H1 (cell line): ENCODE results near the gene SPATA6L. TPM values are rescaled to one million over a fixed set of nuclear protein-coding genes. Genes with fewer than 3 reads are reported as not detected.
A peak's percentile ranks its signal among the peaks of the same experiment; 100 is the strongest.

ENCODE experiments used
- CTCF ChIA-PET: fragments of 300-600 bp; sonication (Branson Sonifier 250); formaldehyde crosslinking; loops from one replicate; lab custom pipeline; 2021; ENCODE audit not compliant: partially characterized antibody; lab: Charles Lee
- POLR2A ChIA-PET: fragments of 300-600 bp; sonication (Branson Sonifier 250); formaldehyde crosslinking; loops from one replicate; lab custom pipeline; 2021; ENCODE audit warnings: inconsistent platforms; ENCODE audit not compliant: partially characterized antibody; lab: Charles Lee
- DNase-seq, 2 experiments: peaks; one replicate each; pipeline versions ENCODE4 v3.0.0 to v3.0.0-alpha.2; 2010 to 2022; ENCODE audit warnings: low spot score in 2 of 2, low read depth in 1 of 2, mixed read lengths in 1 of 2
- FAIRE-seq: peaks from 2 replicates; lab custom pipeline; 2011; peaks lifted over from hg19 to GRCh38; lab: Jason Lieb, UNC
- H2AFZ ChIP-seq: 2 replicates; pipeline ENCODE4 v1.8.1; 2012; ENCODE audit warnings: low read length, inconsistent platforms
- H2AK5ac ChIP-seq: 2 replicates; pipeline ENCODE4 v1.6.1; 2013; ENCODE audit warnings: low read depth, low read length
- H2BK120ac ChIP-seq: replicated peaks from 2 replicates; pipeline ENCODE3; 2013; ENCODE audit warnings: low read depth, low read length, inconsistent platforms
- H2BK12ac ChIP-seq: 2 replicates; pipeline ENCODE4 v1.6.1; 2013; ENCODE audit warnings: low read depth, low read length
- H2BK15ac ChIP-seq: 2 replicates; pipeline ENCODE4 v1.6.1; 2013; ENCODE audit warnings: low read length
- H2BK20ac ChIP-seq: 2 replicates; pipeline ENCODE4 v1.6.1; 2013; ENCODE audit warnings: low read length
- H2BK5ac ChIP-seq: 2 replicates; pipeline ENCODE4 v1.6.1; 2013; ENCODE audit warnings: low read depth, low read length
- H3K14ac ChIP-seq: 2 replicates; pipeline ENCODE4 v1.6.1; 2013; ENCODE audit warnings: inconsistent platforms; ENCODE audit not compliant: insufficient read length
- H3K18ac ChIP-seq: 2 replicates; pipeline ENCODE4 v1.6.1; 2013; ENCODE audit warnings: low read length; ENCODE audit errors: extremely low read depth
- H3K23ac ChIP-seq: 2 replicates; pipeline ENCODE4 v1.6.1; 2013; ENCODE audit warnings: inconsistent platforms; ENCODE audit not compliant: insufficient read length
- H3K23me2 ChIP-seq: 2 replicates; pipeline ENCODE4 v1.6.1; 2013; ENCODE audit warnings: low read depth, low read length
- H3K27ac ChIP-seq: 2 replicates; pipeline ENCODE4 v1.6.1; 2011; ENCODE audit warnings: low read depth, low read length, inconsistent platforms
- H3K27me3 ChIP-seq, 4 experiments: replicated peaks in 1 of 4; 1 replicate in 1 of 4; 2 replicates in 3 of 4; pipeline versions ENCODE4 v1.6.1 to v1.8.1; 2011 to 2013; ENCODE audit warnings: low read length in 3 of 4, mild to moderate bottlenecking in 3 of 4, inconsistent platforms in 2 of 4, mixed read lengths in 2 of 4, moderate library complexity in 1 of 4; ENCODE audit not compliant: control insufficient read depth in 3 of 4, insufficient read depth in 3 of 4; ENCODE audit errors: extremely low read depth in 1 of 4
- H3K36me3 ChIP-seq, 4 experiments: 2 replicates each; pipeline versions ENCODE4 v1.6.1 to v1.8.1; 2011 to 2013; ENCODE audit warnings: mild to moderate bottlenecking in 4 of 4, low read length in 3 of 4, moderate library complexity in 2 of 4, control low read depth in 1 of 4, inconsistent platforms in 1 of 4; ENCODE audit not compliant: insufficient read depth in 4 of 4, control insufficient read depth in 2 of 4
- H3K4ac ChIP-seq: replicated peaks from 2 replicates; pipeline ENCODE3; 2013; ENCODE audit warnings: low read length, low read depth, mixed read lengths, inconsistent platforms; ENCODE audit not compliant: insufficient read length
- H3K4me1 ChIP-seq, 4 experiments: replicated peaks in 1 of 4; 1 replicate in 1 of 4; 2 replicates in 3 of 4; pipeline versions ENCODE4 v1.6.1 to v1.8.1; 2011 to 2013; ENCODE audit warnings: low read length in 3 of 4, inconsistent platforms in 2 of 4, mixed read lengths in 1 of 4; ENCODE audit not compliant: insufficient read depth in 4 of 4, control insufficient read depth in 3 of 4
- H3K4me2 ChIP-seq, 2 experiments: 2 replicates each; pipeline versions ENCODE4 v1.6.1 to v1.8.1; 2011 to 2013; ENCODE audit warnings: low read depth in 2 of 2, low read length in 2 of 2, control low read depth in 1 of 2, inconsistent platforms in 1 of 2, mild to moderate bottlenecking in 1 of 2; ENCODE audit not compliant: insufficient read depth in 1 of 2
- H3K4me3 ChIP-seq, 4 experiments: fragments of 200-600, 300-600 bp in 1 of 4; sonication (generic), shearing (Covaris generic), sonication (Bioruptor Twin) in 1 of 4; 2 replicates each; pipeline versions ENCODE4 v1.5.1 to v1.8.1; 2011 to 2016; ENCODE audit warnings: low read length in 4 of 4, low read depth in 3 of 4, control low read depth in 2 of 4, inconsistent platforms in 2 of 4, mild to moderate bottlenecking in 2 of 4, mixed read lengths in 1 of 4, moderate library complexity in 1 of 4; ENCODE audit not compliant: insufficient read depth in 2 of 4; ENCODE audit errors: extremely low read depth in 1 of 4
- H3K56ac ChIP-seq: replicated peaks from 2 replicates; pipeline ENCODE3; 2013; ENCODE audit warnings: low read depth, mild to moderate bottlenecking, mixed read lengths, low read length, inconsistent platforms; ENCODE audit not compliant: insufficient read length
- H3K79me1 ChIP-seq: 2 replicates; pipeline ENCODE4 v1.6.1; 2013; ENCODE audit warnings: low read depth, low read length, control low read depth
- H3K79me2 ChIP-seq, 2 experiments: 2 replicates each; pipeline versions ENCODE4 v1.6.1 to v1.8.1; 2012 to 2013; ENCODE audit warnings: low read length in 2 of 2, mild to moderate bottlenecking in 2 of 2, inconsistent platforms in 1 of 2; ENCODE audit not compliant: insufficient read depth in 2 of 2, control insufficient read depth in 1 of 2
- H3K9ac ChIP-seq, 4 experiments: replicated peaks in 1 of 4; 1 replicate in 1 of 4; 2 replicates in 3 of 4; pipeline versions ENCODE4 v1.6.1 to v1.8.1; 2011 to 2013; ENCODE audit warnings: low read depth in 3 of 4, low read length in 3 of 4, control low read depth in 2 of 4, mild to moderate bottlenecking in 2 of 4, moderate library complexity in 2 of 4, inconsistent platforms in 1 of 4; ENCODE audit errors: extremely low read depth in 1 of 4
- H3K9me3 ChIP-seq, 2 experiments: 2 replicates each; pipeline versions ENCODE4 v1.6.1 to v1.8.1; 2012 to 2013; ENCODE audit warnings: mild to moderate bottlenecking in 2 of 2, moderate library complexity in 2 of 2, control low read depth in 1 of 2, inconsistent platforms in 1 of 2, low read depth in 1 of 2, low read length in 1 of 2, mixed read lengths in 1 of 2; ENCODE audit not compliant: insufficient read depth in 2 of 2
- H4K20me1 ChIP-seq, 2 experiments: replicated peaks in 1 of 2; 2 replicates each; pipeline versions ENCODE3 to v1.8.1; 2011 to 2013; ENCODE audit warnings: inconsistent platforms in 2 of 2, low read length in 2 of 2, mild to moderate bottlenecking in 1 of 2; ENCODE audit not compliant: insufficient read depth in 2 of 2, control insufficient read depth in 1 of 2
- H4K5ac ChIP-seq: 2 replicates; pipeline ENCODE4 v1.6.1; 2013; ENCODE audit warnings: low read length, low read depth, mixed read lengths, inconsistent platforms; ENCODE audit not compliant: insufficient read length
- H4K8ac ChIP-seq: 2 replicates; pipeline ENCODE4 v1.8.0; 2013; ENCODE audit warnings: mild to moderate bottlenecking, moderate library complexity, low read length, inconsistent platforms; ENCODE audit not compliant: insufficient read depth; ENCODE audit errors: extremely low read depth
- H4K91ac ChIP-seq: replicated peaks from 2 replicates; pipeline ENCODE3; 2013; ENCODE audit warnings: low read length, mixed read lengths, inconsistent platforms; ENCODE audit not compliant: insufficient read length
- CBX8 ChIP-seq: fragments of 300-800, 300-1000 bp; sonication (generic); IDR thresholded peaks from 2 replicates; pipeline ENCODE4 v1.7.1; 2016; ENCODE audit warnings: low read depth, low read length, borderline replicate concordance
- GABPA ChIP-seq: IDR thresholded peaks from 2 replicates; pipeline ENCODE4 v1.6.1; 2011; ENCODE audit warnings: mild to moderate bottlenecking, low read length, moderate library complexity, borderline replicate concordance; ENCODE audit not compliant: insufficient read depth
- HDAC6 ChIP-seq: IDR thresholded peaks from one replicate; pipeline ENCODE4 v1.7.1; 2012; ENCODE audit warnings: low read depth, mild to moderate bottlenecking, inconsistent platforms, low read length, moderate library complexity
- NANOG ChIP-seq: IDR thresholded peaks from 2 replicates; pipeline ENCODE4 v1.6.1; 2011; ENCODE audit warnings: low read length, low read depth, mild to moderate bottlenecking, inconsistent platforms; ENCODE audit not compliant: insufficient read depth, poor library complexity, severe bottlenecking
- POLR2A ChIP-seq, 2 experiments: IDR thresholded peaks; 1 replicate in 1 of 2; 2 replicates in 1 of 2; pipeline ENCODE4 v1.6.1; 2011; ENCODE audit warnings: low read depth in 2 of 2, low read length in 2 of 2, mild to moderate bottlenecking in 2 of 2; ENCODE audit errors: control extremely low read depth in 1 of 2
- POU5F1 ChIP-seq: IDR thresholded peaks from 2 replicates; pipeline ENCODE4 v1.6.1; 2011; ENCODE audit warnings: low read depth, mild to moderate bottlenecking, low read length, moderate library complexity
- RXRA ChIP-seq: IDR thresholded peaks from 2 replicates; pipeline ENCODE4 v1.6.1; 2011; ENCODE audit warnings: low read depth, mild to moderate bottlenecking, low read length, moderate library complexity; ENCODE audit not compliant: insufficient read depth
- SRF ChIP-seq: IDR thresholded peaks from 2 replicates; pipeline ENCODE4 v1.6.1; 2011; ENCODE audit warnings: mild to moderate bottlenecking, low read depth, low read length, moderate library complexity
- SUZ12 ChIP-seq: fragments of 200-600 bp; sonication (generic); IDR thresholded peaks from 2 replicates; pipeline ENCODE4 v1.6.1; 2012; ENCODE audit warnings: mild to moderate bottlenecking, inconsistent platforms, low read length, moderate library complexity, mixed read lengths
- TAF7 ChIP-seq: optimal IDR thresholded peaks from 2 replicates; pipeline ENCODE3; 2011; ENCODE audit warnings: low read depth, mild to moderate bottlenecking, inconsistent platforms, low read length, moderate library complexity, borderline replicate concordance
- WGBS, 2 experiments: shearing (Covaris generic) in 1 of 2; methylation state at CpG; one replicate each; pipeline versions ENCODE4 v1.1.6 to v1.1.7; 2013 to 2015; ENCODE audit warnings: low lambda C conversion rate in 2 of 2, mixed read lengths in 2 of 2, inconsistent platforms in 1 of 2, low coverage in 1 of 2, missing lambda C conversion rate in 1 of 2; ENCODE audit not compliant: insufficient replicate concordance in 2 of 2, insufficient coverage in 1 of 2, insufficient read length in 1 of 2; ENCODE audit errors: extremely low coverage in 1 of 2, missing lambda C conversion rate in 1 of 2; 5-methylcytosine and 5-hydroxymethylcytosine counted together
- polyA plus RNA-seq, 7 experiments: library from polyadenylated mRNA; depleted of rRNA in 3 of 7; stranded (reverse) in 5 of 7; unstranded in 2 of 7; fragments of >200 nt in 5 of 7; fragments of 200-250 nt in 2 of 7; gene quantifications; 1 replicate in 5 of 7; 2 replicates in 1 of 7; 4 replicates in 1 of 7; pipeline versions ENCODE4 v1.2.1 to v1.2.3, GENCODE V29; 2011 to 2013; ENCODE audit warnings: missing spikeins in 2 of 7, mixed read lengths in 2 of 7
- total RNA-seq: library from RNA; stranded (reverse); fragmentation: NEBNext Ultra II Directional; extraction: Animal tissue kit (Norgen Biotek cat#: 25700); gene quantifications from 2 replicates; pipeline ENCODE4 v1.2.1, GENCODE V29; 2021
- TF ChIP-seq, protein P1 (sequence below), 3 experiments: IDR thresholded peaks; 1 replicate in 2 of 3; 2 replicates in 1 of 3; pipeline versions ENCODE4 v1.5.1 to v1.6.1; 2011; ENCODE audit warnings: low read length in 3 of 3, mild to moderate bottlenecking in 3 of 3, inconsistent platforms in 2 of 3, low read depth in 1 of 3, moderate library complexity in 1 of 3; ENCODE audit not compliant: insufficient read depth in 1 of 3; ENCODE audit errors: control extremely low read depth in 1 of 3

SPATA6L gene
- total and polyA plus RNA-seq, 2 of the 8 experiments (the other 6 are each of a cell fraction or from before 2014, with no cell fraction given): 0.57 to 1.1 TPM

DNA sequence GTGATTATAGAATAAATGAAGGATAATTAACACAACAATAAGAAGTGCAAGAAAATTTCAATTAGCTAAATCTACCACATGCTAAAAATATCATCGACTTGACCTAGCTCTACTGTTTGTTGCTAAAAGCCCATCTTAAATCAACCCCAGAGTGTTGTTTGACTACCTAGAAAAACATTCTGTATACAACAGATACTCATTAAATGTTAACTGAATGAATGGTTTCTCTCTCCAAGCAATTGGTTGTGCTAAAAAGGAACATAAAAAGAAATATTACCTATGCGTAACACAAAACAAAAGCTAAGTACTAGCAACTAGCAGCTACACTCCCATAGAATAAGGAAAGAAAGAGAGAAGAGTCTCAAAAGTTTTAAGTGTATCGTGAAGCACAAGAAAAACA, 9.7 kb downstream of the SPATA6L start:
- Histone ChIP-seq H3K79me1 (no peaks in the 10 kb centered on the region), H3K27ac (no peak overlapping the region), H2BK5ac (no peak overlapping the region), H3K9ac (no peak overlapping the region), H3K4me2 (no peak overlapping the region), H3K14ac (no peak overlapping the region), H2BK120ac (no peak overlapping the region), H4K8ac (no peak overlapping the region), H4K5ac (no peak overlapping the region), H3K4ac (no peak overlapping the region), H3K4me3 (no peak overlapping the region), H4K20me1 (no peaks in the 10 kb centered on the region), H3K23me2 (no peaks in the 10 kb centered on the region), H3K79me2 (no peaks in the 10 kb centered on the region), H2BK15ac (no peak overlapping the region), H2BK20ac (no peak overlapping the region), H3K9me3 (no peaks in the 10 kb centered on the region), H3K56ac (no peak overlapping the region), H2BK12ac (no peak overlapping the region), H3K23ac (no peak overlapping the region), H3K27me3 (no peaks in the 10 kb centered on the region), H3K18ac (no peak overlapping the region), H2AK5ac (no peak overlapping the region), H3K4me1 (peaks cover 0 to 4% (median 0%) of the 10 kb centered on the region in 4 experiments; a peak in 1 of 7 replicates), H4K91ac (no peak overlapping the region), H3K36me3 (no peaks in the 10 kb centered on the region), H2AFZ (no peak overlapping the region)
- POLR2A ChIA-PET: interaction anchor here (0.6 to 2.1 kb wide), 5 partner anchors 9 to 1221 kb away, joined by 3 to 5 read pairs (median 4); partner anchors contain the start of genes RCL1 and SPATA6L
- WGBS, 2 experiments: 70% methylated on average over 3 of the region's 3 CpGs; no CpG with 5 or more reads in 1 of the 2 experiments
- DNase-seq (no peak), FAIRE-seq (no peak)
- CTCF ChIA-PET: interaction anchor here (1.0 kb wide), 1 partner anchor 30 kb away, joined by 3 read pairs; no protein-coding TSS in a partner anchor
- TF ChIP-seq GABPA: no peak
- TF ChIP-seq SRF: no peak
- TF ChIP-seq NANOG: no peak
- TF ChIP-seq POU5F1: no peak
- TF ChIP-seq POLR2A (IDR thresholded peaks at IDR 0.05; ENCODE audit: control extremely low read depth in 1 of 2, low read depth in 2 of 2, low read length in 2 of 2): peak in 1 of 2 experiments; percentile 50; a peak in 2 of 3 replicates
- TF ChIP-seq CBX8: no peak
- TF ChIP-seq HDAC6: no peak
- no peak for TF ChIP-seq RXRA
- peak; percentile 89 for TF ChIP-seq TAF7
- TF ChIP-seq, protein P1, sequence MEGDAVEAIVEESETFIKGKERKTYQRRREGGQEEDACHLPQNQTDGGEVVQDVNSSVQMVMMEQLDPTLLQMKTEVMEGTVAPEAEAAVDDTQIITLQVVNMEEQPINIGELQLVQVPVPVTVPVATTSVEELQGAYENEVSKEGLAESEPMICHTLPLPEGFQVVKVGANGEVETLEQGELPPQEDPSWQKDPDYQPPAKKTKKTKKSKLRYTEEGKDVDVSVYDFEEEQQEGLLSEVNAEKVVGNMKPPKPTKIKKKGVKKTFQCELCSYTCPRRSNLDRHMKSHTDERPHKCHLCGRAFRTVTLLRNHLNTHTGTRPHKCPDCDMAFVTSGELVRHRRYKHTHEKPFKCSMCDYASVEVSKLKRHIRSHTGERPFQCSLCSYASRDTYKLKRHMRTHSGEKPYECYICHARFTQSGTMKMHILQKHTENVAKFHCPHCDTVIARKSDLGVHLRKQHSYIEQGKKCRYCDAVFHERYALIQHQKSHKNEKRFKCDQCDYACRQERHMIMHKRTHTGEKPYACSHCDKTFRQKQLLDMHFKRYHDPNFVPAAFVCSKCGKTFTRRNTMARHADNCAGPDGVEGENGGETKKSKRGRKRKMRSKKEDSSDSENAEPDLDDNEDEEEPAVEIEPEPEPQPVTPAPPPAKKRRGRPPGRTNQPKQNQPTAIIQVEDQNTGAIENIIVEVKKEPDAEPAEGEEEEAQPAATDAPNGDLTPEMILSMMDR (IDR thresholded peaks at IDR 0.05; ENCODE audit: control extremely low read depth in 1 of 3, insufficient read depth in 1 of 3, low read depth in 1 of 3, low read length in 3 of 3): no peak
- no peak for TF ChIP-seq SUZ12
